Stomach (tissue), 9 donors: ENCODE measurements around the gene PLCB3. TPM values are rescaled to one million over a fixed set of nuclear protein-coding genes. Genes with fewer than 3 reads are reported as not detected.

Source experiments
- DNase-seq, 2 donors: peaks; one replicate each; pipeline versions ENCODE4 v3.0.0 to v3.0.0-alpha.2; 2013 to 2019
- H3K27ac ChIP-seq, 5 donors: fragments of 200-600 bp in 4 of 5; sonication (generic) in 4 of 5; one replicate each; pipeline ENCODE4 v1.5.1; 2013 to 2019; ENCODE audit warnings: mild to moderate bottlenecking in 1 of 5, moderate library complexity in 1 of 5
- H3K27me3 ChIP-seq, 3 donors: fragments of 200-600 bp; sonication (generic); one replicate each; pipeline ENCODE4 v1.5.1; 2017 to 2019; ENCODE audit warnings: mixed run types in 1 of 3
- H3K36me3 ChIP-seq, 4 donors: fragments of 200-600 bp; sonication (generic); 1 replicate in 3 of 4; 2 replicates in 1 of 4; pipeline ENCODE4 v1.5.1; 2016 to 2019
- H3K4me1 ChIP-seq, 4 donors: fragments of 200-600 bp; sonication (generic); one replicate each; pipeline ENCODE4 v1.5.1; 2016 to 2019
- H3K4me3 ChIP-seq, 4 donors: fragments of 200-600 bp; sonication (generic) in 3 of 4; one replicate each; pipeline ENCODE4 v1.5.1; 2016 to 2019; ENCODE audit warnings: mild to moderate bottlenecking in 1 of 4
- H3K9me3 ChIP-seq, 4 donors: fragments of 200-600 bp; sonication (generic); one replicate each; pipeline ENCODE4 v1.5.1; 2016 to 2019
- EP300 ChIP-seq: sonication (generic); formaldehyde crosslinking; IDR thresholded peaks from one replicate; pipeline ENCODE4 v1.6.1; 2017; ENCODE audit warnings: antibody characterized with exemption
- POLR2A ChIP-seq, 4 donors: fragments of 450-650 bp; IDR thresholded peaks; one replicate each; pipeline ENCODE4 v1.6.1; 2016; ENCODE audit warnings: antibody characterized with exemption in 4 of 4, control low read depth in 2 of 4, mild to moderate bottlenecking in 1 of 4, moderate library complexity in 1 of 4
- POLR2AphosphoS5 ChIP-seq, 3 donors: sonication (generic); formaldehyde crosslinking; IDR thresholded peaks; one replicate each; pipeline ENCODE4 v1.6.1; 2016; ENCODE audit warnings: antibody characterized with exemption in 3 of 3
- WGBS, 5 donors: extraction: QIAGEN DNeasy Blood & Tissue Kit in 3 of 5; methylation state at CpG; one replicate each; pipeline versions ENCODE4 v1.1.5 to v1.1.7; 2013 to 2018; 5-methylcytosine and 5-hydroxymethylcytosine counted together
- intact Hi-C: fragments of 100-400 bp; cut with DNase I; formaldehyde crosslinking; loops from one replicate; pipeline ENCODE4 v1.15.1; 2023; ENCODE audit warnings: low total_unique reads
- polyA plus RNA-seq, 3 donors: library from polyadenylated mRNA; stranded (reverse); fragments of 200-250 nt; gene quantifications; one replicate each; pipeline ENCODE4 v1.2.3, GENCODE V29; 2013
- total RNA-seq, 5 donors: library from RNA; depleted of rRNA; stranded (reverse); fragments of >200 nt; gene quantifications; one replicate each; pipeline versions ENCODE4 v1.1.0 to v1.2.3, GENCODE V29; 2014 to 2016
- TF ChIP-seq, protein P1 (sequence below), 7 experiments: fragments of 450-650 bp in 4 of 7; fragments of 200-600 bp in 3 of 7; sonication (generic) in 3 of 7; IDR thresholded peaks; one replicate each; pipeline ENCODE4 v1.5.1; 2016 to 2019; ENCODE audit warnings: antibody characterized with exemption in 7 of 7, control low read depth in 2 of 7, mild to moderate bottlenecking in 1 of 7
- donor health status: healthy with polysubstance abuse.
- donor health status: Bipolar disorder and iron deficiency.
- donor health status: healthy.

Gene PLCB3
- total and polyA plus RNA-seq, 8 donors = 12.2 to 154 (median 16.1) TPM

DNA sequence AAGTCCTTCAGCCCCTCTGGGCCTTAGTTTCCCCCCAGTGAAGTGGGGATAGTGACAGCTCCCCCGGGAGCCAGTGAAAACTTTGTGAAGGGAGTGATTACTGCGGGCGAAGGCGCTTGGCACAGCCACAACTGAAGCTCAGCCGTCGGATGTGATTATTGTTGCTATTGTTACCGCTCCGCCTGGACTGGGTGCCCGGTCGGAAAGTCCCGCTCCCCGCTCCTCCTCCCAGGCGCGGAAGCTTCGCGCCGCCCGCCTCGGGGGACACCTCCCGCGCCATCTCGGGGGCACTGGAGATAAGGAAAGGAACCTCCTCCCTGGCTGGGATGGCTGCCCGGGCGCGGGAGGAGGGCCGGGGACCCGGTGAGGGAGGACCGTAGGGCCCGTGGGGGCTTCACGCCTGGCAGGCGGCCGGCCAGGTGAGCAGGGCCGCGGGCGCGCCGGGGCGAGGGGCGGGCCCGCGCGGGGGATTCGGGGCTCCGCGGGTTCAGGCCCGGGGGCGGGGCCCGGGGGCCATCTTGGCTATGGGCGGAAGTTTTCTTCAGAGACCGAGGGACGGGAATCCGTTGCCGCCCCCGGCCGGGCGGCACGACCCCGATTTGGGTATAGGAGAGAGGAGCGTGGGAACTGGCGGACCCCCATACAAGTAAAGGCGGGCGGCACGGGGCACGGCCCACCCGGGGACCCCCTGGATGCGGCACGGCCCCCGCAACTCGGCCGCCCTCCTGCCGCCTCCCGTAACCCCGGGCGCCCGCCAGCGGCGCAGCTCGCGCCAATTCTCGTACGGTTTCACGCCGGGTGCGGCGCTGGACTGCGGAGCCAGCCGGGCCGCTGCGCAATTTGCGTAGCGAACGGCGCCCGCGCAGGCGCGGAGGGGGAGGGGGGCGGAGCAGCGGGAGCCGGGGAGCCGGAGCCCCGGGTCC is 33.9 kb downstream of the PLCB3 start, which contains the start of gene GPR137:
Gene GPR137, plus strand, starts transcription at position 887 of the 923 bp plus-strand sequence. CDS start 677 bp downstream, outside the sequence.
- Histone ChIP-seq H3K9me3 (no peaks in the 10 kb centered on the region), H3K4me1 (peaks cover 17 to 57% (median 43%) of the 10 kb centered on the region in 4 donors), H3K27ac (peak within 1 kb of the TSS; percentile 94 to 99 (median 98)), H3K36me3 (peaks cover 3 to 28% (median 17%) of the 10 kb centered on the region in 4 donors), H3K27me3 (peaks cover 0 to 13% (median 2%) of the 10 kb centered on the region in 3 donors), H3K4me3 (peak within 1 kb of the TSS; percentile 84 to 88 (median 86))
- 0 to 1% (median 0%) methylated on average over 14 to 102 of the region's 102 CpGs for WGBS, 5 donors
- TF ChIP-seq POLR2AphosphoS5 (IDR thresholded peaks at IDR 0.05) (peak; percentile 17 to 50 (median 25)), POLR2A (IDR thresholded peaks at IDR 0.05) (no peak), EP300 (no peak)
- TF ChIP-seq, protein P1, sequence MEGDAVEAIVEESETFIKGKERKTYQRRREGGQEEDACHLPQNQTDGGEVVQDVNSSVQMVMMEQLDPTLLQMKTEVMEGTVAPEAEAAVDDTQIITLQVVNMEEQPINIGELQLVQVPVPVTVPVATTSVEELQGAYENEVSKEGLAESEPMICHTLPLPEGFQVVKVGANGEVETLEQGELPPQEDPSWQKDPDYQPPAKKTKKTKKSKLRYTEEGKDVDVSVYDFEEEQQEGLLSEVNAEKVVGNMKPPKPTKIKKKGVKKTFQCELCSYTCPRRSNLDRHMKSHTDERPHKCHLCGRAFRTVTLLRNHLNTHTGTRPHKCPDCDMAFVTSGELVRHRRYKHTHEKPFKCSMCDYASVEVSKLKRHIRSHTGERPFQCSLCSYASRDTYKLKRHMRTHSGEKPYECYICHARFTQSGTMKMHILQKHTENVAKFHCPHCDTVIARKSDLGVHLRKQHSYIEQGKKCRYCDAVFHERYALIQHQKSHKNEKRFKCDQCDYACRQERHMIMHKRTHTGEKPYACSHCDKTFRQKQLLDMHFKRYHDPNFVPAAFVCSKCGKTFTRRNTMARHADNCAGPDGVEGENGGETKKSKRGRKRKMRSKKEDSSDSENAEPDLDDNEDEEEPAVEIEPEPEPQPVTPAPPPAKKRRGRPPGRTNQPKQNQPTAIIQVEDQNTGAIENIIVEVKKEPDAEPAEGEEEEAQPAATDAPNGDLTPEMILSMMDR (IDR thresholded peaks at IDR 0.05) = no peak
- intact Hi-C loops = no loop called here
- peak; percentile 92 to 95 for DNase-seq

DNA sequence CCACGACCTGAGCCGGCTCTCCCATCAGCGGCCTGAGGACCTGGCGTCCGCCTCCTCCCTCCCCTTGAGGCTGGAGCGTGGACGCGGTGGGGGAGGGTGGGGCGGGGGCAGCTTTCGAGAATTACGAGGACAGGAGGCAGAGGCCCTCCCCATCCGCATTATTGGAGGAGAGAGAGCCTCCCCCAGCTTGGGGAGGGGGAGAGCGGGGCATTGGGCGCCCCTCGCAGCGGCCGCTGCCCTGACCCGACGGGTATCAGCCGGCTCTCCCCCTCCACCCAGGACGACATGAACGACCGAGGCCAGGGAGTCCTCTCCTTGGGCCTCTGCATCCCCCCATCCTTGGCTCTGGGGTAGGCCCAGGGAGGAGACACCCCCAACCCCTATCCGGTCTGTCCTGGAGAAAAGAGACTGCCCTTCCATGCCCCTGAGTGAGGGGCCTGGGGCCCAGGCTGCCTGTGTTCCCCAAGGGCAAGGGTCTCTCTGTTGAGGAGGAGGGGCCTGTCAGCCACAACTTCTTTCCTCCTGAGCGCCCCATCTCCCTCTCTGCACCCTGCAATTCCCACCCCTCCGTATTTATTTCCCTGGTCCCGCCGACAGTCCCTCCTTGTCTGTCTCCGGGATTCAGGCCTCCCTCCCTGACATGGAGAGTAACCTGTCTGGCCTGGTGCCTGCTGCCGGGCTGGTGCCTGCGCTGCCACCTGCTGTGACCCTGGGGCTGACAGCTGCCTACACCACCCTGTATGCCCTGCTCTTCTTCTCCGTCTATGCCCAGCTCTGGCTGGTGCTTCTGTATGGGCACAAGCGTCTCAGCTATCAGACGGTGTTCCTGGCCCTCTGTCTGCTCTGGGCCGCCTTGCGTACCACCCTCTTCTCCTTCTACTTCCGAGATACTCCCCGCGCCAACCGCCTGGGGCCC is 34.8 kb downstream of the PLCB3 start:
- Histone ChIP-seq H3K4me1 (peaks cover 19 to 54% (median 45%) of the 10 kb centered on the region in 4 donors), H3K27me3 (peaks cover 4 to 23% (median 10%) of the 10 kb centered on the region in 3 donors), H3K9me3 (no peaks in the 10 kb centered on the region), H3K27ac (peak overlapping the region; percentile 94 to 99 (median 98)), H3K36me3 (peaks cover 3 to 21% (median 13%) of the 10 kb centered on the region in 4 donors), H3K4me3 (peak overlapping the region; percentile 84 to 88 (median 86))
- no peak for DNase-seq
- 23 to 58% (median 28%) methylated on average over 18 to 40 of the region's 40 CpGs for WGBS, 5 donors
- intact Hi-C loops = no loop called here
- TF ChIP-seq, protein P1 (IDR thresholded peaks at IDR 0.05) = no peak
- no peak for TF ChIP-seq EP300
- no peak for TF ChIP-seq POLR2A (IDR thresholded peaks at IDR 0.05)
- no peak for TF ChIP-seq POLR2AphosphoS5 (IDR thresholded peaks at IDR 0.05)

DNA sequence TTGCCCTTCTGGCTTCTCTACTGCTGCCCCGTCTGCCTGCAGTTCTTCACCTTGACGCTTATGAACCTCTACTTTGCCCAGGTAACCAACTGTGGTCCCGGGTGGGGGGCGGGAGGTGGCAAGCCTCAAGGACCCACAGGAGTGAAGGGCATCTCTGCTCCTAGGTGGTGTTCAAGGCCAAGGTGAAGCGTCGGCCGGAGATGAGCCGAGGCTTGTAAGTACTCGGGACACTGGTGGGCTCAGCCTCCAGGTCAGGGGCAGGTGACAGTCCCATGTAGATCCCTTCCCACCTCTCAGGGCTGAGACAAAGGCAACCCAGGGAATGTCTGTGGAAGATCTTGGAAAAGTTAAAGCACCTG is 35.5 kb downstream of the PLCB3 start:
- peaks cover 10 to 29% (median 16%) of the 10 kb centered on the region in 3 donors for H3K27me3 ChIP-seq
- 89 to 93% (median 91%) methylated on average over 9 of the region's 9 CpGs for WGBS, 5 donors
- no peaks in the 10 kb centered on the region for H3K9me3 ChIP-seq
- peaks cover 2 to 15% (median 7%) of the 10 kb centered on the region in 4 donors for H3K36me3 ChIP-seq
- no peak overlapping the region for H3K4me3 ChIP-seq
- no peak for TF ChIP-seq POLR2AphosphoS5 (IDR thresholded peaks at IDR 0.05)
- no peak for TF ChIP-seq EP300
- TF ChIP-seq, protein P1 (IDR thresholded peaks at IDR 0.05) = no peak
- TF ChIP-seq POLR2A (IDR thresholded peaks at IDR 0.05) = no peak
- intact Hi-C loops = no loop called here
- no peak for DNase-seq
- peaks cover 26 to 54% (median 49%) of the 10 kb centered on the region in 4 donors for H3K4me1 ChIP-seq
- no peak overlapping the region for H3K27ac ChIP-seq
